ENCODE data around the gene OGDH. TPM values are rescaled to one million over a fixed set of nuclear protein-coding genes. Genes with fewer than 3 reads are reported as not detected.
A peak's percentile ranks its signal among the peaks of the same experiment; 100 is the strongest.

The OGDH gene
- total and polyA plus RNA-seq, 4 donors: 39.0 to 142 (median 59.9) TPM

DNA sequence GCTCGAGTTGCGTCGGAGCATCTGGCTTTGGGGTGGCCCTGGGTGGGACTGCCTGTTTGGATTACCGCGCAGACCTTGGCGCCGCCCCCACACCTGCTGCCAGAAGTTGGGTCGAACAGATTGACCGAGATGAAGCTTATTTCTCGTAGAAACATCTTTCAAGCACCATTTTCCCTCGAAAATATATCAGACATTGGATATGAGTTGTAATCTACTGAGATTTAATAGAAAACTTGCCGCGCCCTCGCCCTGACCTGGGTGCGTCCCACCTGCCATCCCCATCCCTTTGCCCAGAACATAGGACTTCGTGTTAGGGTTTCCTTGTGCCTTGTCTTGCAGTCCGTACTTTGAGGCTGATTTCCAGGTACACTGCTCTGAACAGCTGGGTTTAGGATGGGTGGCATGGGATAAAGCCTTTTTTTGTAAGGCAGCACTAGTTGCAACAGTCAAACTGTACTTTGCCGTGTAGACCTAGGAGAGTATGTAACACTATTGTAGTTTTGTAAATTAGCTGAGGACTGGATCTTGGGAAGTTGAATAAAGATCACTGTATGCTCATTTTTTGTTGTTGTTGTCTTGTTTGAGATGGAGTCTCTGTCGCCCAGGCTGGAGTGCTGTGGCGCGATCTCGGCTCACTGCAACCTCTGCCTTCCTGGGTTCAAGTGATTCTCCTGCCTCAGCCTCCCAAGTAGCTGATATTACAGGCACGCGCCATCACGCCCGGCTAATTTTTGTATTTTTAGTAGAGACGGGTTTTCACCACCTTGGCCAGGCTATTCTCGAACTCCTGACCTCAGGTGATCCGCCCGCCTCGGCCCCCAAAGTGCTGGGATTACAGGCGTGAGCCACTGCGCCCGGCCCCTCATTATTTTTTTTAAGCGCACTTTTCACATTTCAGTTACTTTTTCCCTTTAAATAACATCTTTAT is 978 bp downstream of the OGDH start:
- H3K9me3 ChIP-seq (ENCODE audit: control insufficient read depth in 4 of 4, insufficient read depth in 3 of 4, low read length in 3 of 4): no peaks in the 10 kb centered on the region
- peak overlapping the region; percentile 80 for H3K4me3 ChIP-seq
- WGBS, 2 donors: 48 to 49% methylated on average over 35 of the region's 35 CpGs
- peaks cover 0 to 3% (median under 1%) of the 10 kb centered on the region in 4 donors for H3K36me3 ChIP-seq (ENCODE audit: control insufficient read depth in 4 of 4, insufficient read depth in 4 of 4, low read length in 4 of 4)
- H3K27ac ChIP-seq (ENCODE audit: low read depth in 1 of 2, low read length in 1 of 2): peak overlapping the region; percentile 93 to 95
- no peak for DNase-seq
- no peak for ATAC-seq (ENCODE audit: insufficient read depth, low FRiP score)
- peaks cover 0 to 9% (median 3%) of the 10 kb centered on the region in 5 donors for H3K4me1 ChIP-seq (ENCODE audit: control insufficient read depth in 5 of 5, insufficient read depth in 5 of 5, low read length in 5 of 5)
- TF ChIP-seq, protein P1, sequence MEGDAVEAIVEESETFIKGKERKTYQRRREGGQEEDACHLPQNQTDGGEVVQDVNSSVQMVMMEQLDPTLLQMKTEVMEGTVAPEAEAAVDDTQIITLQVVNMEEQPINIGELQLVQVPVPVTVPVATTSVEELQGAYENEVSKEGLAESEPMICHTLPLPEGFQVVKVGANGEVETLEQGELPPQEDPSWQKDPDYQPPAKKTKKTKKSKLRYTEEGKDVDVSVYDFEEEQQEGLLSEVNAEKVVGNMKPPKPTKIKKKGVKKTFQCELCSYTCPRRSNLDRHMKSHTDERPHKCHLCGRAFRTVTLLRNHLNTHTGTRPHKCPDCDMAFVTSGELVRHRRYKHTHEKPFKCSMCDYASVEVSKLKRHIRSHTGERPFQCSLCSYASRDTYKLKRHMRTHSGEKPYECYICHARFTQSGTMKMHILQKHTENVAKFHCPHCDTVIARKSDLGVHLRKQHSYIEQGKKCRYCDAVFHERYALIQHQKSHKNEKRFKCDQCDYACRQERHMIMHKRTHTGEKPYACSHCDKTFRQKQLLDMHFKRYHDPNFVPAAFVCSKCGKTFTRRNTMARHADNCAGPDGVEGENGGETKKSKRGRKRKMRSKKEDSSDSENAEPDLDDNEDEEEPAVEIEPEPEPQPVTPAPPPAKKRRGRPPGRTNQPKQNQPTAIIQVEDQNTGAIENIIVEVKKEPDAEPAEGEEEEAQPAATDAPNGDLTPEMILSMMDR (IDR thresholded peaks at IDR 0.05; ENCODE audit: control extremely low read depth, extremely low read depth): no peak
- H3K9ac ChIP-seq (ENCODE audit: insufficient read depth in 1 of 2, low read length in 2 of 2): peak overlapping the region; percentile 71 to 98
- H3K27me3 ChIP-seq (ENCODE audit: control insufficient read depth in 3 of 3, insufficient read depth in 3 of 3, low read length in 2 of 3): no peaks in the 10 kb centered on the region

DNA sequence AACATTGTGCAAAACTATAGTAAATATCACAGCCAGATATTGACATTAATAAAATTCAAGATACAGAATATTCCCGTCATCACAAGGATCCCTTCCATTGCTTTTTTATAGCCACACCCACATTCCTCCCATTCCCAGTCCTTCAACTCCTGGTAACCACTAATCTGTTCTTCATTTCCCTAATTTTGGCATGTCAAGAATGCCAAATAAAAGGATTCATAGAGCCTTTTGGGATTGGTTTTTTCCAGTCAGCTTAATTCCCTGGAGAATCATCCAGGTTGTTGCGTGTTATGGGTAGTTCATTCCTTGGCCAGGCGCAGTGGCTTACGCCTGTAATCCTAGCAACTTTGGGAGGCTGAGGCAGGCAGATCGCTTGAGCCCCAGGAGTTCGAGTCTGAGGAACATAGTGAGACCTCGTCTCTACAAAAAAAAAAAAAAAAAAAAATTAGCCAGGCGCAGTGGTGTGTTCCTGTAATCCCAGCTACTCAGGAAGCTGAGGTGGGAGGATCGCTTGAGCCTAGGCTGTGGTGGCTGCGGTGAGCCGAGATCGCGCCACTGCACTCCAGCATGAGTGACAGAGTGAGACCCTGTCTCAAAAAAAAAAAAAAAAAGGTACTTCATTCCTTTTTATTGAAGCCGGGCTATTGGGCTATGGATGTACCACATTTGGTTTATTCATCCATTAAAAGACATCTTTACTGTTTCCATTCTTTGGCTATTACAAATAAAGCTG is 2.7 kb downstream of the OGDH start:
- no peak for ATAC-seq (ENCODE audit: insufficient read depth, low FRiP score)
- Histone ChIP-seq H3K27ac (ENCODE audit: low read depth in 1 of 2, low read length in 1 of 2) (peak overlapping the region in 1 of 2 donors; percentile 35), H3K9me3 (ENCODE audit: control insufficient read depth in 4 of 4, insufficient read depth in 3 of 4, low read length in 3 of 4) (no peaks in the 10 kb centered on the region), H3K9ac (ENCODE audit: insufficient read depth in 1 of 2, low read length in 2 of 2) (no peak overlapping the region), H3K4me1 (ENCODE audit: control insufficient read depth in 5 of 5, insufficient read depth in 5 of 5, low read length in 5 of 5) (peaks cover 0 to 11% (median 3%) of the 10 kb centered on the region in 5 donors), H3K27me3 (ENCODE audit: control insufficient read depth in 3 of 3, insufficient read depth in 3 of 3, low read length in 2 of 3) (no peaks in the 10 kb centered on the region), H3K36me3 (ENCODE audit: control insufficient read depth in 4 of 4, insufficient read depth in 4 of 4, low read length in 4 of 4) (peaks cover 0 to 3% (median under 1%) of the 10 kb centered on the region in 4 donors), H3K4me3 (no peak overlapping the region)
- WGBS, 2 donors: 60 to 74% methylated on average over 14 of the region's 14 CpGs
- TF ChIP-seq, protein P1 (IDR thresholded peaks at IDR 0.05; ENCODE audit: control extremely low read depth, extremely low read depth): no peak
- no peak for DNase-seq

- no peaks in the 10 kb centered on the region for H3K27me3 ChIP-seq (ENCODE audit: control insufficient read depth in 3 of 3, insufficient read depth in 3 of 3, low read length in 2 of 3)
- ATAC-seq (ENCODE audit: insufficient read depth, low FRiP score): no peak
- WGBS, 2 donors: 81 to 88% methylated on average over 3 of the region's 3 CpGs
- no peak for DNase-seq
- no peak overlapping the region for H3K4me3 ChIP-seq
- TF ChIP-seq, protein P1 (IDR thresholded peaks at IDR 0.05; ENCODE audit: control extremely low read depth, extremely low read depth): no peak
- H3K27ac ChIP-seq (ENCODE audit: low read depth in 1 of 2, low read length in 1 of 2): no peak overlapping the region
- no peak overlapping the region for H3K9ac ChIP-seq (ENCODE audit: insufficient read depth in 1 of 2, low read length in 2 of 2)
- no peaks in the 10 kb centered on the region for H3K9me3 ChIP-seq (ENCODE audit: control insufficient read depth in 4 of 4, insufficient read depth in 3 of 4, low read length in 3 of 4)
- H3K4me1 ChIP-seq (ENCODE audit: control insufficient read depth in 5 of 5, insufficient read depth in 5 of 5, low read length in 5 of 5): peaks cover 0 to 11% (median 3%) of the 10 kb centered on the region in 5 donors
- H3K36me3 ChIP-seq (ENCODE audit: control insufficient read depth in 4 of 4, insufficient read depth in 4 of 4, low read length in 4 of 4): peaks cover 0 to 3% (median under 1%) of the 10 kb centered on the region in 4 donors
Measured at GRCh38 chr7:44609829-44610228, 3.4 kb downstream of the OGDH start.
